OCI-M2 (cell line): ENCODE results near the gene ZCCHC14.
"Not testable (repeated sequence)": the region's sequence is repeated elsewhere in the genome, so short reads cannot be mapped to it uniquely, and the experiment has no call there.

ENCODE experiments used
- DNase-seq: peaks from one replicate; lab custom pipeline; 2025; ENCODE audit not compliant: unreplicated experiment; lab: John Stamatoyannopoulos, UW

Gene ZCCHC14

DNA sequence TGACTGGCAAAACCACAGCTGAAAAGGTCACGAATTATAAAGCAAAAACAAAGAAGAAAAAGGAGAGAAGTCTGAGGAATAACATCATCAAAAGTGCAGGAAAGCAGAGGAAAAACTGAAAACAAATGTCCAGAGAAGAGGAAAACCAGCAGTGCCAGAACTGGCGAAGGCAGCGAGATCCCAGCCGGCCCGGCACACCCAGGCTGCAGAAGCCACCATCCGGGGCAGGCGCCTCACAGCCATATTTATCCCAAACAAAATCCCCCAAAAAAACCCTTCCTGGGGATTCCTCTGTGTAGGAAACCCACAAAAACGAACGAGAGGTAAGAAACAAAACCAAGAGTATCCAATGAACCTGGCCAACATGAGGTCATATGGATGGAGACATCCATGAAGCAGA is 10.6 kb downstream of the ZCCHC14 start:
- DNase-seq: no peak

GRCh38 chr16:87481711-87482110 is 11.1 kb downstream of the ZCCHC14 start:
- DNase-seq: not testable (repeated sequence)

DNA sequence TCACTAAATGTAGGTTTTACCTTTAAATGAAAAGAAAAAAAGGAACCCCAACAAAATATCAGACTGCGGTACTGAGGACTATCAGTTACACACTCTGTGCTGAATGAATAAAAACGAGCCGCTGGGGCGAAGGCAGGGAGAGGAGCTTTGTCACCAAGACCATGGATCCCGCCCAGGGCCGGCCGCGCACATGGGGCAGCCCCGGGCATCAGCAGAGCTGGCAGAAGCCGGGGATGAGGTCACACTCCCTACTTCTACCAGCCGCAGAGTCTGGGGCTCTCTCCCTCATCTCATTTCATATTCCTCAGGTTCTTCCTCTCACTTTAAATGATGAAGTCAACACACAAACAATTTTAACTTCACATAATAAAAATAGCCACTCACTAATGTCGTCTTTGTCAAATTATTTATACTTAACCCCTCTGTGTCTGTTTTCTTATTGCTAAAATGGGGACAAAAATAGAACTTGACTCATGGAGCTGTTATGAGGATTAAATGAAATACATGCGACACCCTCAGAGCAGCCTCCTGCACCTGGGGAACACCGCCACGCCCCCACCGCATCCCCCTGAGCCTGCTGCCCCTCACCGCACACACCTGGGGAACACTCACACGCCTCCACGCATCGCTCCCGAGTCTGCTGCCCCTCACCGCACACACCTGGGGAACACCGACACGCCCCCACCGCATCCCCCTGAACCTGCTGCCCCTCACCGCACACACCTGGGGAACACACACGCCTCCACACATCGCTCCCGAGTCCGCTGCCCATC is 15.4 kb downstream of the ZCCHC14 start:
- DNase-seq: not testable (repeated sequence)

GRCh38 chr16:87474566-87474996 is 18.2 kb downstream of the ZCCHC14 start:
- no peak for DNase-seq

DNA sequence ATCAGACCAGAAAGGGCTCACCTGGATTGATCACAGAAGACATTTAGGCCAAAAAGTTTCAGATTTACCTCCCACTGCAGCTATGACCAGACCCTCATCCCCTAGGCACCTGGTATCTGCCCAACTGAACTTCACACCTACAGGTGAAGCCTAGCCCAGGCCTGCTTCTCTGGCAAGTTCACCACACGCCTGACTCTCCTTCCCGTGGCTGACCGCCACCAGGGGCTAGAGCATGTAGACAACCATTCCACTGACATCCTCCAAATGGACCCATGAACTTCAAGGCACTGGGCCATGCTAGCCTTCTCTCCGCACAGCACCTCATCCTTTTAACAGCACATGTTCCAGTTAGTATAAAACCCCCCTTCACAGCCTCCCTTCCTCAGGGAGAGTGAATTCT is 18.8 kb downstream of the ZCCHC14 start:
- no peak for DNase-seq

GRCh38 chr16:87472935-87473334 is 19.9 kb downstream of the ZCCHC14 start:
- DNase-seq: no peak

DNA sequence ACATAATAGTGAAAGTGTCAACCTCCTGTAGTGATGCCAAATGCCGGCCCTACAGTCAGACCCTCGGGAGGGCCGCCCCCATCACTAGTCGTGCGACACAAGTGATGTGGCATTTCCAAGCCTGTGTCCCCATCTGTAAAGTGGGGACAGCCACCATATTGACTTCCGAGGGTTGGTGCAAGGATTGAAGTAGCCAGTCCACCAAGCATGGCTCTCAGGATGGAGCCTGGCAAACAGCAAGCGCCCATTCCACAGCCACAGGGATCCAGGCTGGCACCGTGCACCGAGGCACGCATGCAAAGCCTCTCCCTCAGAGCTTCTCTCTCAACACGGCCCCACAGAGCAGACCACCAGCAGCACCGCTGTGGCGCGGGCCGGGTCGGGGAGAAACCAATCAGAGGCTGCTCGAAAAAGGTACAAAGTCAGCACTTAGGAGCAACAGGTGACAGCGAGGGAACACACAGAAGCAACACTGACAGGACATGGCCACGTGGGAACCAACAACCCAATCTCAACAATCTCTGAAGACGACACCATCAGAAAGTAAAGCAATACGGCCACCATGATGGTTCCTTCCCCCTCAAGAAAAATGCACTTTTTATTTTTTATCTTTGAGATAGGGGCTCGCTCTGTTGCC is 20.6 kb downstream of the ZCCHC14 start:
- DNase-seq: no peak

DNA sequence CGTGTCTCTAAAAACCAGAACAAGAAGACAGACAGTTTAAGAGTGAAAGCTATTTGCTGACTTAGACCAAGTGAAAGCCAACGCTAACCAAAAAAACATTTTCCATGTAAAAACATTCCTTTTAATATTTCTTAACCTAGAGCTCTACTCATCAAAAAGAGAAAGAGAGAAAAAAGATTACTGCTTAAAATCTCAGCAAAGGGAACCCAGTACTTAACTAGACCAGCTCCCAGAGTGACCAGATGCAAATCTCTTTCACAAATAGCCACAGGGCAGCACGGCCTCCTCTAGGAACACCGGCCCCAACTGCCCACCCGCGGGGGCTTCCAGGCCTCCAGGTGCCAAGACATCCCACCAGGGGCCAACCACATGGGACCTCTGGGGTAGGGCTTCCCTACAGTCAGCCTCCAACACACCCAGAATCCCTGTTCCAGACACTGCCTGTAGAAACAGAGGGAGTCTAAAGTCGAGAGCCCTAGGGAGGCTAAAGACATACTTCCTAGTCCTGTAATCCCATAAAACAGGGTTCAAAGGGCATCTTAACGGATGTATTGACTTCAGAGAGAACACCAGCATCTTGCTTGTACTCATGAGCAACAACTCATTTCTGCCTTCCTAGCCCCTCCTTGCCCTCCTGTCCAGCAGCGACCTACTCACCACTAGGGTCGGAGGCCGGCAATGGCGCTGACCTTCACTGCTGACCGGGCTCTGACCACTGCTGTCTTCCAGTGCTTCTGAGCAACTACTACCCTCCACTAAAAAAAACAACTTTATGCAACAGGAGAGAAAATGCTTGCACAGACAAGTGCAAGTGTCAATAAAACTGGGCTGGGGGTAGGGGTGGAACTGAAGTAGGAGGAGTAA is 21.3 kb downstream of the ZCCHC14 start:
- no peak for DNase-seq

DNA sequence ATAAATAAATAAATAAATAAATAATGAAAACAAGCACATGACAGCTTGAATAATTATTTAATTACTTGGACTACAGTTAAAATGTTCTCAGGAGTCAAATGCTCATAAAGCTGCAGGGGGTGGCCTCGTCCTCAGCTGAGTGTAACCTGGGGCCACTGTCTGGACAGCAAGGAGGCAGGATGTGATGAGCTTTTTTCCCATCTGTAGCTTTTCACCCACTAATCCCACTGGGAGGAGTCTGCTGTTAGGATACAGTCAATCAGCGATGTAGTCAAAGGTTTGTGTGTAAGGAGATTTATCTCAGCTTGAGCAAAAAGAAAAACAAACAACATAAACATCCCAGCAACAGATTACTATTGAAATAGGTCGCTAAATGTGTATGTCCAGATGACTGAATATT is 22.5 kb downstream of the ZCCHC14 start:
- DNase-seq: no peak

GRCh38 chr16:87469169-87469568 is 23.7 kb downstream of the ZCCHC14 start:
- no peak for DNase-seq

DNA sequence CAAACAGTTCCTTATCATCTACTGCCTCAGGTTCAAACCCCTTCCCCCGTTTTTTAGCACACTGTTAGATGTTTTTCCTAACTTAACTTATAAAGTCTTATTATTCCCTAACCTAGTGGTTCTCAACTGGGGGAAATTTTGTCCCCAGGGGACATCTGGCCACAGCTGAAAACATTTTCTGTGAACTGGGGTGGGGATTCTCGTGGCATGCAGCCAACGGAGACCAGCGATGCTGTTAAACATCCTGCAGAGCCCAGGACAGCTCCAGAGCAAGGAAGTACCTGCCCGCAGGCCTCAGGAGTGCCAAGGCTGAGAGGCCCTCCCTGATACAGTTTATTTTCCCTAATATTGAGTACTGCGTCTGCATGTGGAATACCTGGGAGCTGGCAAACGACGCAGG is 24.3 kb downstream of the ZCCHC14 start:
- no peak for DNase-seq

GRCh38 chr16:87466975-87467501 is 25.8 kb downstream of the ZCCHC14 start:
- no peak for DNase-seq

DNA sequence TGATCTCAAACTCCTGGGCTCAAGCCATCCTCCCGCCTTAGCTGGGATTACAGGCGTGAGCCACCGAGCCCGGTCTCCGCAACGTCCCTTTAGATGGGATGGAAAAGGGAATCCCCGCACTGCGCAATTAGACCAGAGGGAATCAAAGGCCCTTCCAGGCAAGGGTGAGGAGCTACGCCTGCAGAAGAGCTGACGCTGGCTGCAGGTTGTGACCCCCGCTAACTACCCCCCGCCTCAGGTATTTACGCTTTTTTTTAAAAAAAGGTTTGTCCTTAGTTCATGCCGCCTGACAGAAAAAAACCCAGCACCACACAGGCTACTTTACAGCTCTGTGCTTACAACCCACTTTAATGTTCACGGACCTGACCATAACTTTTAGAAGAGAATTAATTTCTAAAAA is 26.9 kb downstream of the ZCCHC14 start:
- no peak for DNase-seq

GRCh38 chr16:87465306-87465705 is 27.5 kb downstream of the ZCCHC14 start:
- DNase-seq: no peak

DNA sequence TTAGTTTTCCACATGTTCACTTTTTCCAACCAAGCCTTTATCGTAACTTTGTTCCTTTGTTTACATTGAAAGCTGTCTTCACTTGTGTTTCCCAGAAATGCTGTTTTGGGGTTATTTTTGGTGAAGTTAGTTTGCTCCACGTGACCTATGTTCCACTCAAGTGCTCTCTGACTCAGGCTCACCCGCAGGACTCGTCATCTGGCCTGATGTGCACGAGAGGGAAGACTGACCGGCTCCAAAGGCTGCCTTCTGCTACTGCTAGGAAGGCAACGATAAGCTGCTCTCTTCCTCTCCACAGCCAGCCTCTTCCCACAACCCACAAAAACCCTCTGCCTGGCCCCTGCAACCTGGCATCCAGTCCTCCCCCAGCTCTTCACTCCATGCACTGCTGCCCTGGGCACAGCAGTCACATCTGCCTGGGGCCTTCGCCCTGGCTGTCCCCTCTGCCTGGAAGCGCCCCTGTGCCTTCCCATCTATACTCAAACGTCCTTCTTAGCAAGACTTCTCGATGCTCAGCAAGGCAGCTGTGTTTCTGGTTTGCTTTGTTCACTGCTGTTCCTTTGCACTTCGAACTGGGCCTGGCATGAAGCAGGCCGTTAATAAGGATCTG is 28.0 kb downstream of the ZCCHC14 start:
- DNase-seq: no peak

- no peak for DNase-seq
These were observed 28.8 kb downstream of the ZCCHC14 start for GRCh38 chr16:87463722-87464690.

- DNase-seq: no peak
These were observed 31.3 kb downstream of the ZCCHC14 start for GRCh38 chr16:87461466-87461991.

GRCh38 chr16:87460936-87461335 is 31.9 kb downstream of the ZCCHC14 start:
- DNase-seq: no peak

- no peak for DNase-seq
These were observed 33.0 kb downstream of the ZCCHC14 start for GRCh38 chr16:87459833-87460232.

GRCh38 chr16:87459027-87459426 is 33.8 kb downstream of the ZCCHC14 start:
- no peak for DNase-seq
